GM23338 (cell line): ENCODE results near the gene LONP1. TPM values are rescaled to one million over a fixed set of nuclear protein-coding genes. Genes with fewer than 3 reads are reported as not detected.

Source experiments
- ATAC-seq: fragments of 200-7000 bp; cut with Tn5 transposase; 3 replicates; pipeline ENCODE4 v1.9.1; 2020
- DNase-seq: peaks from one replicate; pipeline ENCODE4 v3.0.0-alpha.2; 2015; ENCODE audit warnings: low spot score
- H2AFZ ChIP-seq: fragments of 200-600 bp; sonication (generic); 2 replicates; pipeline ENCODE4 v1.8.0; 2016; ENCODE audit warnings: antibody characterized with exemption, mild to moderate bottlenecking, moderate library complexity
- H3F3A ChIP-seq: fragments of 200-600 bp; sonication (generic); replicated peaks from 2 replicates; pipeline ENCODE4 v1.8.0; 2017; ENCODE audit warnings: antibody characterized with exemption, mixed run types, low read depth
- H3K27ac ChIP-seq: fragments of 200-600 bp; sonication (generic); 2 replicates; pipeline ENCODE4 v1.6.1; 2016; ENCODE audit warnings: low read depth
- H3K27me3 ChIP-seq: fragments of 200-600 bp; sonication (generic); 2 replicates; pipeline ENCODE4 v1.8.0; 2016; ENCODE audit warnings: mild to moderate bottlenecking, mixed run types, moderate library complexity; ENCODE audit not compliant: insufficient read depth
- H3K36me3 ChIP-seq: fragments of 200-600 bp; sonication (generic); 2 replicates; pipeline ENCODE4 v1.8.0; 2016; ENCODE audit warnings: mild to moderate bottlenecking; ENCODE audit not compliant: insufficient read depth
- H3K4me1 ChIP-seq: fragments of 200-600 bp; sonication (generic); 2 replicates; pipeline ENCODE4 v1.8.0; 2016; ENCODE audit warnings: mild to moderate bottlenecking, moderate library complexity; ENCODE audit not compliant: insufficient read depth
- H3K4me2 ChIP-seq: fragments of 200-600 bp; sonication (generic); 2 replicates; pipeline ENCODE4 v1.7.1; 2017; ENCODE audit warnings: mixed run types
- H3K4me3 ChIP-seq: fragments of 200-600 bp; sonication (generic); 2 replicates; pipeline ENCODE4 v1.6.1; 2016; ENCODE audit warnings: mixed run types
- H3K79me2 ChIP-seq: fragments of 200-600 bp; sonication (generic); replicated peaks from 2 replicates; pipeline ENCODE4 v1.8.0; 2017; ENCODE audit warnings: mild to moderate bottlenecking; ENCODE audit not compliant: insufficient read depth
- H3K9me2 ChIP-seq: fragments of 200-600 bp; sonication (generic); 2 replicates; pipeline ENCODE4 v1.8.0; 2017; ENCODE audit not compliant: insufficient read depth
- H4K20me1 ChIP-seq: fragments of 200-600 bp; sonication (generic); replicated peaks from 2 replicates; pipeline ENCODE4 v1.8.0; 2017; ENCODE audit warnings: mild to moderate bottlenecking; ENCODE audit not compliant: insufficient read depth
- H3K27ac Mint-ChIP-seq: 2 replicates; pipeline ENCODE4 v1.8.0; 2020; ENCODE audit warnings: inconsistent platforms, mild to moderate bottlenecking, moderate library complexity, mixed read lengths
- H3K27me3 Mint-ChIP-seq: 3 replicates; pipeline ENCODE4 v1.8.0; 2022; ENCODE audit warnings: low read depth, mild to moderate bottlenecking, moderate library complexity, mixed read lengths, inconsistent platforms; ENCODE audit not compliant: insufficient read depth, poor library complexity
- H3K36me3 Mint-ChIP-seq: 3 replicates; pipeline ENCODE4 v1.8.0; 2021; ENCODE audit warnings: low read depth, mild to moderate bottlenecking, inconsistent platforms, moderate library complexity, mixed read lengths
- H3K4me1 Mint-ChIP-seq: 3 replicates; pipeline ENCODE4 v1.8.0; 2020; ENCODE audit warnings: mild to moderate bottlenecking, inconsistent platforms, mixed read lengths
- H3K4me3 Mint-ChIP-seq: 3 replicates; pipeline ENCODE4 v1.8.0; 2021; ENCODE audit warnings: moderate library complexity, mild to moderate bottlenecking, inconsistent platforms, mixed read lengths
- H3K9me3 Mint-ChIP-seq: 3 replicates; pipeline ENCODE4 v1.8.0; 2020; ENCODE audit warnings: moderate library complexity, mild to moderate bottlenecking, inconsistent platforms, mixed read lengths
- CREB1 ChIP-seq: fragments of 250-450 bp; sonication (Bioruptor Pico); IDR thresholded peaks from 2 replicates; pipeline ENCODE4 v1.5.0; 2020; ENCODE audit warnings: low read depth, mild to moderate bottlenecking, moderate library complexity
- EZH2 ChIP-seq: fragments of 200-600 bp; sonication (generic); IDR thresholded peaks from one replicate; pipeline ENCODE4 v1.8.0; 2017; ENCODE audit warnings: antibody characterized with exemption, mild to moderate bottlenecking, low read depth; ENCODE audit not compliant: unreplicated experiment
- EZH2phosphoT487 ChIP-seq: fragments of 200-600 bp; sonication (generic); IDR thresholded peaks from one replicate; pipeline ENCODE4 v1.8.1; 2018; ENCODE audit warnings: antibody characterized with exemption; ENCODE audit not compliant: unreplicated experiment
- JUNB ChIP-seq: IDR thresholded peaks from one replicate; pipeline ENCODE4 v1.6.1; 2016; ENCODE audit warnings: antibody characterized with exemption; ENCODE audit not compliant: unreplicated experiment
- NANOG ChIP-seq: IDR thresholded peaks from 2 replicates; pipeline ENCODE4 v1.6.1; 2016; ENCODE audit warnings: antibody characterized with exemption, borderline replicate concordance
- POLR2AphosphoS5 ChIP-seq: IDR thresholded peaks from 2 replicates; pipeline ENCODE4 v1.6.1; 2016; ENCODE audit warnings: antibody characterized with exemption, low read depth
- STAT1 ChIP-seq: IDR thresholded peaks from one replicate; pipeline ENCODE4 v1.6.1; 2016; ENCODE audit warnings: antibody characterized with exemption; ENCODE audit not compliant: unreplicated experiment
- ZNF114 ChIP-seq: fragments of 250-450 bp; sonication (Bioruptor Pico); IDR thresholded peaks from 2 replicates; pipeline ENCODE4 v1.5.0; 2020; ENCODE audit warnings: mild to moderate bottlenecking, moderate library complexity
- ZNF331 ChIP-seq: fragments of 250-450 bp; sonication (Bioruptor Pico); IDR thresholded peaks from 2 replicates; pipeline ENCODE4 v1.5.0; 2020; ENCODE audit warnings: low read depth, mild to moderate bottlenecking, moderate library complexity
- polyA plus RNA-seq: library from polyadenylated mRNA; unstranded; fragments of >200 nt; fragmentation: Nextera tagmentation; extraction: Ambion mirVana; gene quantifications from 2 replicates; pipeline ENCODE4 v1.2.1, GENCODE V29; 2016
- total RNA-seq: library from RNA; depleted of rRNA; stranded (reverse); fragments of >200 nt; shearing (Covaris generic); gene quantifications from 2 replicates; pipeline ENCODE4 v1.2.3, GENCODE V29; 2014
- TF ChIP-seq, protein P1 (sequence below), 2 experiments: fragments of 200-600 bp in 1 of 2; sonication (generic) in 1 of 2; conservative IDR thresholded peaks; 2 replicates each; pipeline versions ENCODE4 v1.5.1 to v1.6.1; 2016 to 2017; ENCODE audit warnings: antibody characterized with exemption in 2 of 2, low read depth in 2 of 2, mild to moderate bottlenecking in 2 of 2, moderate library complexity in 1 of 2
- TF ChIP-seq, protein P2 (sequence below): fragments of 250-450 bp; sonication (Bioruptor Pico); IDR thresholded peaks from 2 replicates; pipeline ENCODE4 v1.5.0; 2020; ENCODE audit warnings: mild to moderate bottlenecking, moderate library complexity
- TF ChIP-seq, protein P3 (sequence below): IDR thresholded peaks from one replicate; pipeline ENCODE4 v1.6.1; 2018; ENCODE audit warnings: antibody characterized with exemption; ENCODE audit not compliant: unreplicated experiment
- TF ChIP-seq, protein P4 (sequence below): IDR thresholded peaks from 2 replicates; pipeline ENCODE4 v1.6.1; 2016; ENCODE audit warnings: antibody characterized with exemption

The LONP1 gene
- total and polyA plus RNA-seq, 2 experiments from 2014 or later: 68.6 to 137 TPM

DNA sequence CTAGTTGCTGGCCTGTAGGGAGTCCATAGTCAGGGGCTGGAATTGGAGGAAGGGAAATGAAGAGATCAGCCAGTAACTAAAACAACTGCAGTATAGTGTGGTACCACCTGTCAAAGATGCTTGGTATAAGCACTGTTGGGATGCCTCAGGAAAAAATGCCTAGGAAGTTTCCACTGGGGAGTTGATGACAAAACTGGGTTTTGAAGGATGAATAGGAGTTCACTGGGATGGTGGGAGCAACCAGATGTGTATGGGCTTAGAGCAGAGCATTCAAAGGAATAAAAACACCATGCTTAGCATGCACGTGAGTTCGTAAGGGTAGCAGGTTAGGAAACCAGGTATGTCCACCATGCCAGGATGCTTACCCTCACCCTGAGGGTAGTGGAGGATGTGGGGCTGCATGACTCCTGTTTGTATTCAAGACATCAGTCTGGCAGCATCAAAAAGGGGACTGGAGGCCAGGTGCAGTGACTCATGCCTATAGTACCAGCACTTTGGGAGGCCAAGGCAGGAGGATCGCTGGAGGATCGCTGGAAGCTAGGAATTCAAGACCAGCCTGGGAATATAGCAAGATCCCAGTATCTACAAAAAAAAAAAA lies 7.6 kb upstream of the LONP1 start:
- Histone ChIP-seq H3K4me3 (no peak overlapping the region), H3K27me3 (no peaks in the 10 kb centered on the region), H3F3A (no peaks in the 10 kb centered on the region), H2AFZ (no peak overlapping the region), H3K79me2 (no peaks in the 10 kb centered on the region), H3K27ac (no peak overlapping the region), H4K20me1 (no peaks in the 10 kb centered on the region), H3K4me2 (no peak overlapping the region), H3K9me2 (no peaks in the 10 kb centered on the region), H3K36me3 (no peaks in the 10 kb centered on the region), H3K4me1 (no peaks in the 10 kb centered on the region)
- Mint-ChIP-seq H3K27me3 (no peaks in the 10 kb centered on the region), H3K27ac (no peak overlapping the region), H3K4me3 (no peak overlapping the region), H3K9me3 (peaks cover 4% of the 10 kb centered on the region; the same call in 1 of the 3 replicates), H3K36me3 (no peaks in the 10 kb centered on the region), H3K4me1 (no peaks in the 10 kb centered on the region)
- DNase-seq (no peak), ATAC-seq (no peak)
- TF ChIP-seq NANOG (no peak), POLR2AphosphoS5 (no peak), ZNF114 (CRISPR knock-in tag) (no peak), EZH2 (no peak), STAT1 (no peak), EZH2phosphoT487 (no peak), CREB1 (no peak), ZNF331 (no peak), JUNB (no peak)
- TF ChIP-seq, protein P1, sequence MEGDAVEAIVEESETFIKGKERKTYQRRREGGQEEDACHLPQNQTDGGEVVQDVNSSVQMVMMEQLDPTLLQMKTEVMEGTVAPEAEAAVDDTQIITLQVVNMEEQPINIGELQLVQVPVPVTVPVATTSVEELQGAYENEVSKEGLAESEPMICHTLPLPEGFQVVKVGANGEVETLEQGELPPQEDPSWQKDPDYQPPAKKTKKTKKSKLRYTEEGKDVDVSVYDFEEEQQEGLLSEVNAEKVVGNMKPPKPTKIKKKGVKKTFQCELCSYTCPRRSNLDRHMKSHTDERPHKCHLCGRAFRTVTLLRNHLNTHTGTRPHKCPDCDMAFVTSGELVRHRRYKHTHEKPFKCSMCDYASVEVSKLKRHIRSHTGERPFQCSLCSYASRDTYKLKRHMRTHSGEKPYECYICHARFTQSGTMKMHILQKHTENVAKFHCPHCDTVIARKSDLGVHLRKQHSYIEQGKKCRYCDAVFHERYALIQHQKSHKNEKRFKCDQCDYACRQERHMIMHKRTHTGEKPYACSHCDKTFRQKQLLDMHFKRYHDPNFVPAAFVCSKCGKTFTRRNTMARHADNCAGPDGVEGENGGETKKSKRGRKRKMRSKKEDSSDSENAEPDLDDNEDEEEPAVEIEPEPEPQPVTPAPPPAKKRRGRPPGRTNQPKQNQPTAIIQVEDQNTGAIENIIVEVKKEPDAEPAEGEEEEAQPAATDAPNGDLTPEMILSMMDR (conservative IDR thresholded peaks at IDR 0.05; ENCODE audit: low read depth in 2 of 2): no peak
- TF ChIP-seq, protein P2, sequence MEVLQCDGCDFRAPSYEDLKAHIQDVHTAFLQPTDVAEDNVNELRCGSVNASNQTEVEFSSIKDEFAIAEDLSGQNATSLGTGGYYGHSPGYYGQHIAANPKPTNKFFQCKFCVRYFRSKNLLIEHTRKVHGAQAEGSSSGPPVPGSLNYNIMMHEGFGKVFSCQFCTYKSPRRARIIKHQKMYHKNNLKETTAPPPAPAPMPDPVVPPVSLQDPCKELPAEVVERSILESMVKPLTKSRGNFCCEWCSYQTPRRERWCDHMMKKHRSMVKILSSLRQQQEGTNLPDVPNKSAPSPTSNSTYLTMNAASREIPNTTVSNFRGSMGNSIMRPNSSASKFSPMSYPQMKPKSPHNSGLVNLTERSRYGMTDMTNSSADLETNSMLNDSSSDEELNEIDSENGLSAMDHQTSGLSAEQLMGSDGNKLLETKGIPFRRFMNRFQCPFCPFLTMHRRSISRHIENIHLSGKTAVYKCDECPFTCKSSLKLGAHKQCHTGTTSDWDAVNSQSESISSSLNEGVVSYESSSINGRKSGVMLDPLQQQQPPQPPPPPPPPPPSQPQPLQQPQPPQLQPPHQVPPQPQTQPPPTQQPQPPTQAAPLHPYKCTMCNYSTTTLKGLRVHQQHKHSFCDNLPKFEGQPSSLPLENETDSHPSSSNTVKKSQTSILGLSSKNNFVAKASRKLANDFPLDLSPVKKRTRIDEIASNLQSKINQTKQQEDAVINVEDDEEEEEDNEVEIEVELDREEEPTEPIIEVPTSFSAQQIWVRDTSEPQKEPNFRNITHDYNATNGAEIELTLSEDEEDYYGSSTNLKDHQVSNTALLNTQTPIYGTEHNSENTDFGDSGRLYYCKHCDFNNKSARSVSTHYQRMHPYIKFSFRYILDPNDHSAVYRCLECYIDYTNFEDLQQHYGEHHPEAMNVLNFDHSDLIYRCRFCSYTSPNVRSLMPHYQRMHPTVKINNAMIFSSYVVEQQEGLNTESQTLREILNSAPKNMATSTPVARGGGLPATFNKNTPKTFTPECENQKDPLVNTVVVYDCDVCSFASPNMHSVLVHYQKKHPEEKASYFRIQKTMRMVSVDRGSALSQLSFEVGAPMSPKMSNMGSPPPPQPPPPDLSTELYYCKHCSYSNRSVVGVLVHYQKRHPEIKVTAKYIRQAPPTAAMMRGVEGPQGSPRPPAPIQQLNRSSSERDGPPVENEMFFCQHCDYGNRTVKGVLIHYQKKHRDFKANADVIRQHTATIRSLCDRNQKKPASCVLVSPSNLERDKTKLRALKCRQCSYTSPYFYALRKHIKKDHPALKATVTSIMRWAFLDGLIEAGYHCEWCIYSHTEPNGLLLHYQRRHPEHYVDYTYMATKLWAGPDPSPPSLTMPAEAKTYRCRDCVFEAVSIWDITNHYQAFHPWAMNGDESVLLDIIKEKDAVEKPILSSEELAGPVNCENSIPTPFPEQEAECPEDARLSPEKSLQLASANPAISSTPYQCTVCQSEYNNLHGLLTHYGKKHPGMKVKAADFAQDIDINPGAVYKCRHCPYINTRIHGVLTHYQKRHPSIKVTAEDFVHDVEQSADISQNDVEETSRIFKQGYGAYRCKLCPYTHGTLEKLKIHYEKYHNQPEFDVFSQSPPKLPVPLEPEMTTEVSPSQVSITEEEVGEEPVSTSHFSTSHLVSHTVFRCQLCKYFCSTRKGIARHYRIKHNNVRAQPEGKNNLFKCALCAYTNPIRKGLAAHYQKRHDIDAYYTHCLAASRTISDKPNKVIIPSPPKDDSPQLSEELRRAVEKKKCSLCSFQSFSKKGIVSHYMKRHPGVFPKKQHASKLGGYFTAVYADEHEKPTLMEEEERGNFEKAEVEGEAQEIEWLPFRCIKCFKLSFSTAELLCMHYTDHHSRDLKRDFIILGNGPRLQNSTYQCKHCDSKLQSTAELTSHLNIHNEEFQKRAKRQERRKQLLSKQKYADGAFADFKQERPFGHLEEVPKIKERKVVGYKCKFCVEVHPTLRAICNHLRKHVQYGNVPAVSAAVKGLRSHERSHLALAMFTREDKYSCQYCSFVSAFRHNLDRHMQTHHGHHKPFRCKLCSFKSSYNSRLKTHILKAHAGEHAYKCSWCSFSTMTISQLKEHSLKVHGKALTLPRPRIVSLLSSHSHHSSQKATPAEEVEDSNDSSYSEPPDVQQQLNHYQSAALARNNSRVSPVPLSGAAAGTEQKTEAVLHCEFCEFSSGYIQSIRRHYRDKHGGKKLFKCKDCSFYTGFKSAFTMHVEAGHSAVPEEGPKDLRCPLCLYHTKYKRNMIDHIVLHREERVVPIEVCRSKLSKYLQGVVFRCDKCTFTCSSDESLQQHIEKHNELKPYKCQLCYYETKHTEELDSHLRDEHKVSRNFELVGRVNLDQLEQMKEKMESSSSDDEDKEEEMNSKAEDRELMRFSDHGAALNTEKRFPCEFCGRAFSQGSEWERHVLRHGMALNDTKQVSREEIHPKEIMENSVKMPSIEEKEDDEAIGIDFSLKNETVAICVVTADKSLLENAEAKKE (CRISPR knock-in tag): no peak
- TF ChIP-seq, protein P3, sequence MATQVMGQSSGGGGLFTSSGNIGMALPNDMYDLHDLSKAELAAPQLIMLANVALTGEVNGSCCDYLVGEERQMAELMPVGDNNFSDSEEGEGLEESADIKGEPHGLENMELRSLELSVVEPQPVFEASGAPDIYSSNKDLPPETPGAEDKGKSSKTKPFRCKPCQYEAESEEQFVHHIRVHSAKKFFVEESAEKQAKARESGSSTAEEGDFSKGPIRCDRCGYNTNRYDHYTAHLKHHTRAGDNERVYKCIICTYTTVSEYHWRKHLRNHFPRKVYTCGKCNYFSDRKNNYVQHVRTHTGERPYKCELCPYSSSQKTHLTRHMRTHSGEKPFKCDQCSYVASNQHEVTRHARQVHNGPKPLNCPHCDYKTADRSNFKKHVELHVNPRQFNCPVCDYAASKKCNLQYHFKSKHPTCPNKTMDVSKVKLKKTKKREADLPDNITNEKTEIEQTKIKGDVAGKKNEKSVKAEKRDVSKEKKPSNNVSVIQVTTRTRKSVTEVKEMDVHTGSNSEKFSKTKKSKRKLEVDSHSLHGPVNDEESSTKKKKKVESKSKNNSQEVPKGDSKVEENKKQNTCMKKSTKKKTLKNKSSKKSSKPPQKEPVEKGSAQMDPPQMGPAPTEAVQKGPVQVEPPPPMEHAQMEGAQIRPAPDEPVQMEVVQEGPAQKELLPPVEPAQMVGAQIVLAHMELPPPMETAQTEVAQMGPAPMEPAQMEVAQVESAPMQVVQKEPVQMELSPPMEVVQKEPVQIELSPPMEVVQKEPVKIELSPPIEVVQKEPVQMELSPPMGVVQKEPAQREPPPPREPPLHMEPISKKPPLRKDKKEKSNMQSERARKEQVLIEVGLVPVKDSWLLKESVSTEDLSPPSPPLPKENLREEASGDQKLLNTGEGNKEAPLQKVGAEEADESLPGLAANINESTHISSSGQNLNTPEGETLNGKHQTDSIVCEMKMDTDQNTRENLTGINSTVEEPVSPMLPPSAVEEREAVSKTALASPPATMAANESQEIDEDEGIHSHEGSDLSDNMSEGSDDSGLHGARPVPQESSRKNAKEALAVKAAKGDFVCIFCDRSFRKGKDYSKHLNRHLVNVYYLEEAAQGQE: no peak
- TF ChIP-seq, protein P4, sequence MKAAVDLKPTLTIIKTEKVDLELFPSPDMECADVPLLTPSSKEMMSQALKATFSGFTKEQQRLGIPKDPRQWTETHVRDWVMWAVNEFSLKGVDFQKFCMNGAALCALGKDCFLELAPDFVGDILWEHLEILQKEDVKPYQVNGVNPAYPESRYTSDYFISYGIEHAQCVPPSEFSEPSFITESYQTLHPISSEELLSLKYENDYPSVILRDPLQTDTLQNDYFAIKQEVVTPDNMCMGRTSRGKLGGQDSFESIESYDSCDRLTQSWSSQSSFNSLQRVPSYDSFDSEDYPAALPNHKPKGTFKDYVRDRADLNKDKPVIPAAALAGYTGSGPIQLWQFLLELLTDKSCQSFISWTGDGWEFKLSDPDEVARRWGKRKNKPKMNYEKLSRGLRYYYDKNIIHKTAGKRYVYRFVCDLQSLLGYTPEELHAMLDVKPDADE: no peak
